CD14-positive monocyte (primary cell): Measurements from ENCODE around the gene FRMD4A. TPM values are rescaled to one million over a fixed set of nuclear protein-coding genes. Genes with fewer than 3 reads are reported as not detected.

Experiments
- DNase-seq, 3 donors: peaks; one replicate each; pipeline ENCODE4 v3.0.0-alpha.2; 2011 to 2022
- H2AFZ ChIP-seq: 2 replicates; pipeline ENCODE4 v1.6.0; 2012; ENCODE audit warnings: mild to moderate bottlenecking, low read depth, low read length, inconsistent platforms; ENCODE audit not compliant: insufficient read depth, poor library complexity, severe bottlenecking
- H3K27ac ChIP-seq, 2 donors: 1 replicate in 1 of 2; 2 replicates in 1 of 2; pipeline ENCODE4 v1.5.1; 2012 to 2013; ENCODE audit warnings: low read length in 2 of 2, control low read depth in 1 of 2, inconsistent platforms in 1 of 2, low read depth in 1 of 2, mild to moderate bottlenecking in 1 of 2
- H3K27me3 ChIP-seq, 2 donors: one replicate each; pipeline versions ENCODE4 v1.6.0 to v1.6.1; 2011 to 2013; ENCODE audit warnings: low read length in 2 of 2; ENCODE audit not compliant: control insufficient read depth in 2 of 2, insufficient read depth in 2 of 2
- H3K36me3 ChIP-seq, 2 donors: replicated peaks in 1 of 2; 1 replicate in 1 of 2; 2 replicates in 1 of 2; pipeline versions ENCODE4 v1.5.1 to v1.6.1; 2012 to 2013; ENCODE audit warnings: low read length in 2 of 2, control low read depth in 1 of 2, inconsistent platforms in 1 of 2, mild to moderate bottlenecking in 1 of 2; ENCODE audit not compliant: insufficient read depth in 2 of 2, control insufficient read depth in 1 of 2
- H3K4me1 ChIP-seq, 2 donors: 1 replicate in 1 of 2; 2 replicates in 1 of 2; pipeline versions ENCODE4 v1.5.1 to v1.6.1; 2012 to 2013; ENCODE audit warnings: low read length in 2 of 2, control low read depth in 1 of 2, inconsistent platforms in 1 of 2, mild to moderate bottlenecking in 1 of 2, moderate library complexity in 1 of 2; ENCODE audit not compliant: insufficient read depth in 2 of 2, control insufficient read depth in 1 of 2
- H3K4me2 ChIP-seq: replicated peaks from 2 replicates; pipeline ENCODE3; 2012; ENCODE audit warnings: low read length, moderate library complexity, mild to moderate bottlenecking; ENCODE audit not compliant: poor library complexity, severe bottlenecking; ENCODE audit errors: extremely low read depth
- H3K4me3 ChIP-seq, 3 experiments: fragments of 200-600 bp in 1 of 3; sonication (generic) in 1 of 3; replicated peaks in 1 of 3; 1 replicate in 2 of 3; 2 replicates in 1 of 3; pipeline ENCODE4 v1.5.1; 2011 to 2013; ENCODE audit warnings: low read length in 3 of 3, mild to moderate bottlenecking in 3 of 3, control low read depth in 2 of 3, low read depth in 2 of 3, inconsistent platforms in 1 of 3, moderate library complexity in 1 of 3
- H3K79me2 ChIP-seq: 2 replicates; pipeline ENCODE4 v1.6.0; 2012; ENCODE audit warnings: mild to moderate bottlenecking, control low read depth, inconsistent platforms, low read length, moderate library complexity; ENCODE audit not compliant: insufficient read depth
- H3K9ac ChIP-seq: 2 replicates; pipeline ENCODE4 v1.6.0; 2017; ENCODE audit warnings: low read length, mild to moderate bottlenecking; ENCODE audit not compliant: insufficient read depth, poor library complexity, severe bottlenecking
- H3K9me3 ChIP-seq, 2 donors: replicated peaks in 1 of 2; 1 replicate in 1 of 2; 2 replicates in 1 of 2; pipeline versions ENCODE4 v1.5.1 to v1.6.1; 2012 to 2013; ENCODE audit warnings: low read length in 2 of 2, control low read depth in 1 of 2; ENCODE audit not compliant: control insufficient read depth in 1 of 2, insufficient read depth in 1 of 2
- H4K20me1 ChIP-seq: 2 replicates; pipeline ENCODE4 v1.6.0; 2012; ENCODE audit warnings: mild to moderate bottlenecking, low read length, control low read depth, moderate library complexity; ENCODE audit not compliant: insufficient read depth
- H3K27ac Mint-ChIP-seq, 7 donors: one replicate each; pipeline ENCODE4 v1.8.0; 2020; ENCODE audit warnings: mild to moderate bottlenecking in 7 of 7, mixed read lengths in 7 of 7, moderate library complexity in 6 of 7, inconsistent platforms in 2 of 7
- H3K27me3 Mint-ChIP-seq, 3 donors: one replicate each; pipeline ENCODE4 v1.8.0; 2021 to 2022; ENCODE audit warnings: low read depth in 3 of 3, mild to moderate bottlenecking in 3 of 3, mixed read lengths in 3 of 3, moderate library complexity in 3 of 3, inconsistent platforms in 1 of 3
- H3K36me3 Mint-ChIP-seq, 2 donors: one replicate each; pipeline ENCODE4 v1.8.0; 2020; ENCODE audit warnings: mixed read lengths in 2 of 2, inconsistent platforms in 1 of 2, mild to moderate bottlenecking in 1 of 2
- H3K4me1 Mint-ChIP-seq: one replicate; pipeline ENCODE4 v1.8.0; 2020; ENCODE audit warnings: mild to moderate bottlenecking, mixed read lengths
- H3K4me3 Mint-ChIP-seq, 2 donors: one replicate each; pipeline ENCODE4 v1.8.0; 2020; ENCODE audit warnings: mild to moderate bottlenecking in 2 of 2, mixed read lengths in 2 of 2, moderate library complexity in 1 of 2
- H3K9me3 Mint-ChIP-seq, 7 donors: one replicate each; pipeline ENCODE4 v1.8.0; 2020 to 2022; ENCODE audit warnings: mixed read lengths in 7 of 7, mild to moderate bottlenecking in 6 of 7, moderate library complexity in 6 of 7, inconsistent platforms in 2 of 7
- WGBS: methylation state at CpG from one replicate; pipeline ENCODE4 v1.1.5; 2013; ENCODE audit warnings: missing lambda C conversion rate; ENCODE audit not compliant: insufficient coverage; 5-methylcytosine and 5-hydroxymethylcytosine counted together
- intact Hi-C, 2 donors: fragments of 100-400 bp; cut with micrococcal nuclease; formaldehyde crosslinking; loops; one replicate each; pipeline versions ENCODE4 v1.15.0 to v1.15.1; 2023
- polyA plus RNA-seq, 3 donors: library from polyadenylated mRNA; depleted of rRNA in 1 of 3; unstranded in 2 of 3; stranded (reverse) in 1 of 3; fragments of 300-500 nt in 2 of 3; fragments of >200 nt in 1 of 3; fragmentation: Illumina TruSeq in 2 of 3; gene quantifications; 1 replicate in 2 of 3; 2 replicates in 1 of 3; pipeline ENCODE4 v1.2.3, GENCODE V29; 2012 to 2021
- TF ChIP-seq, protein P1 (sequence below): fragments of 200-600 bp; IDR thresholded peaks from one replicate; pipeline ENCODE4 v1.8.0; 2022; ENCODE audit warnings: antibody characterized with exemption, mild to moderate bottlenecking

FRMD4A gene
- polyA plus RNA-seq, 3 donors, result 0.12 TPM; not detected in 2

DNA sequence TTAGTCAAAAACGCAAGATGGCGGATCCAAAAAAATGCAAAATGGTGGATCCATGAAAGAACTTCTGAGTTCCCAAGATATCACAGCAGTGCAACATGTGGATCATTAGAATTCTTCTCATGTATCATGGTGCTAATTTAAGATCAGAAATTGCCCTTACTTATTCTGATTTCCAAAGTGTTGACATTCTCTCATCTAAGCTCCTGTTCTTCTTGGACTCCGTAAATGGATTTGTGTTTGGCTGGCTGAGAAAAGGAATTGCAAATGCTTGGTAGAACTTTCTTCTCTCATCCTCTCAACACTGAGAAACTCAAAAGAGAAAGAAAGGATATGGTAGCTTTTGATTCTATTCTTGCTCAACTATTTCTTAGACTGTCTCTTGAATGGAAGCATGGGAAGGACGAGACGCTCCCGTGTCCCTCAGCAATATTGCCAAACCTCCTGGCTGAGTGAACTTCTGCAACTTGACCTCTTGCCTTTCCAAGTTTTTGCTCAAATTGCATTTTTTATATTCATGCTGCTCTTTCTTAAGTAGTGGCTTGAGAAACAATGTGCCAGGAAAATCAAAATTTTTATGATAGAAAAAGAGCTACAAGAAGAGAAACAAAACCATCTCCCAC lies 44.7 kb downstream of the FRMD4A start:
- TF ChIP-seq, protein P1, sequence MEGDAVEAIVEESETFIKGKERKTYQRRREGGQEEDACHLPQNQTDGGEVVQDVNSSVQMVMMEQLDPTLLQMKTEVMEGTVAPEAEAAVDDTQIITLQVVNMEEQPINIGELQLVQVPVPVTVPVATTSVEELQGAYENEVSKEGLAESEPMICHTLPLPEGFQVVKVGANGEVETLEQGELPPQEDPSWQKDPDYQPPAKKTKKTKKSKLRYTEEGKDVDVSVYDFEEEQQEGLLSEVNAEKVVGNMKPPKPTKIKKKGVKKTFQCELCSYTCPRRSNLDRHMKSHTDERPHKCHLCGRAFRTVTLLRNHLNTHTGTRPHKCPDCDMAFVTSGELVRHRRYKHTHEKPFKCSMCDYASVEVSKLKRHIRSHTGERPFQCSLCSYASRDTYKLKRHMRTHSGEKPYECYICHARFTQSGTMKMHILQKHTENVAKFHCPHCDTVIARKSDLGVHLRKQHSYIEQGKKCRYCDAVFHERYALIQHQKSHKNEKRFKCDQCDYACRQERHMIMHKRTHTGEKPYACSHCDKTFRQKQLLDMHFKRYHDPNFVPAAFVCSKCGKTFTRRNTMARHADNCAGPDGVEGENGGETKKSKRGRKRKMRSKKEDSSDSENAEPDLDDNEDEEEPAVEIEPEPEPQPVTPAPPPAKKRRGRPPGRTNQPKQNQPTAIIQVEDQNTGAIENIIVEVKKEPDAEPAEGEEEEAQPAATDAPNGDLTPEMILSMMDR, result no peak
- H3K27ac Mint-ChIP-seq, result no peak overlapping the region
- no peak overlapping the region for H3K4me3 Mint-ChIP-seq
- Histone ChIP-seq H3K9ac (no peak overlapping the region), H2AFZ (no peak overlapping the region), H3K36me3 (no peaks in the 10 kb centered on the region), H3K27me3 (peaks cover 0 to 3% of the 10 kb centered on the region in 2 donors), H3K27ac (no peak overlapping the region), H3K4me2 (no peak overlapping the region), H3K4me3 (no peak overlapping the region), H3K9me3 (peaks cover 0 to 2% of the 10 kb centered on the region in 2 donors), H3K4me1 (no peaks in the 10 kb centered on the region), H4K20me1 (no peaks in the 10 kb centered on the region), H3K79me2 (no peaks in the 10 kb centered on the region)
- H3K9me3 Mint-ChIP-seq, result peaks cover 0 to 12% (median 4%) of the 10 kb centered on the region in 7 donors
- no peaks in the 10 kb centered on the region for H3K4me1 Mint-ChIP-seq
- peaks cover 0 to 12% (median under 1%) of the 10 kb centered on the region in 3 donors for H3K27me3 Mint-ChIP-seq
- no peak for DNase-seq
- intact Hi-C loops, result no loop called here
- 60% methylated on average over 2 of the region's 6 CpGs for WGBS
- no peaks in the 10 kb centered on the region for H3K36me3 Mint-ChIP-seq

DNA sequence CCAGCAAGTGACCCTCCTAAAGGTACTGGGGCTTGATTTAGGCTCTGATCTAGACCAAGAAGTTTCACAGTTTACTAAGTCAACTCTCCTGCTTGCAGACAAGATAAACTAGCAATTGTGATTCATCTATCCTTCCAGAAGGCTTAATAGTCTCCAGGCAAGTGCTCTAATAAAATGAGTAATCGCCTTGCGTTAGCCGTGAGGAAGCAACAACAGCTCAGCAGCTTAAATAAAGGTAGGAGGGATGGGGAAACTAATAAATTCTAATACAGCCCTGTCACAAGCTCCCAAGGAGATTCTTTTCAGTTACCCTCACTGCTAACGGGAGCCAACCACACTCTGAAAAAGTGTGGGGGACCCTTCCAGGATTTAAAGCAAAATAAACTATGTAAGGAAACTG lies 48.4 kb downstream of the FRMD4A start:
- TF ChIP-seq, protein P1, result no peak
- WGBS, result no CpG with 5 or more reads among the region's 4 CpGs
- Histone ChIP-seq H3K4me2 (no peak overlapping the region), H3K9ac (no peak overlapping the region), H3K9me3 (no peaks in the 10 kb centered on the region), H3K4me1 (no peaks in the 10 kb centered on the region), H4K20me1 (no peaks in the 10 kb centered on the region), H3K36me3 (no peaks in the 10 kb centered on the region), H3K27me3 (no peaks in the 10 kb centered on the region), H3K4me3 (no peak overlapping the region), H3K27ac (no peak overlapping the region), H3K79me2 (no peaks in the 10 kb centered on the region), H2AFZ (no peak overlapping the region)
- Mint-ChIP-seq H3K27ac (no peak overlapping the region), H3K9me3 (peaks cover 0 to 6% (median 2%) of the 10 kb centered on the region in 7 donors), H3K4me3 (no peak overlapping the region), H3K36me3 (no peaks in the 10 kb centered on the region), H3K27me3 (peaks cover 3 to 7% (median 4%) of the 10 kb centered on the region in 3 donors), H3K4me1 (no peaks in the 10 kb centered on the region)
- intact Hi-C loops, result no loop called here
- no peak for DNase-seq
